ENCODE measurements around the gene GARNL3.

The GARNL3 gene

GRCh38 chr9:127393645-127394044 is 129.1 kb downstream of the GARNL3 start:
- TF ChIP-seq TAF1 (IDR thresholded peaks at IDR 0.05; ENCODE audit: low read depth, low read length) (no peak), PAX5 (IDR thresholded peaks at IDR 0.05; ENCODE audit: insufficient read depth, low read length, severe bottlenecking) (no peak), POU2F2 (IDR thresholded peaks at IDR 0.05; ENCODE audit: low read depth, low read length) (no peak), SPI1 (IDR thresholded peaks at IDR 0.05; ENCODE audit: low read depth, low read length) (no peak), POLR2A (IDR thresholded peaks at IDR 0.05; ENCODE audit: low read depth, low read length) (no peak), POLR2AphosphoS5 (IDR thresholded peaks at IDR 0.05; ENCODE audit: low read depth, low read length) (no peak)
- no peak for FAIRE-seq
- no peak for DNase-seq (ENCODE audit: insufficient read length, low spot score)

- FAIRE-seq (no peak), DNase-seq (ENCODE audit: insufficient read length, low spot score) (no peak)
- no peak for TF ChIP-seq SPI1 (IDR thresholded peaks at IDR 0.05; ENCODE audit: low read depth, low read length)
- TF ChIP-seq POU2F2 (IDR thresholded peaks at IDR 0.05; ENCODE audit: low read depth, low read length), result no peak
- no peak for TF ChIP-seq TAF1 (IDR thresholded peaks at IDR 0.05; ENCODE audit: low read depth, low read length)
- TF ChIP-seq POLR2A (IDR thresholded peaks at IDR 0.05; ENCODE audit: low read depth, low read length), result no peak
- TF ChIP-seq PAX5 (IDR thresholded peaks at IDR 0.05; ENCODE audit: insufficient read depth, low read length, severe bottlenecking), result no peak
- TF ChIP-seq POLR2AphosphoS5 (IDR thresholded peaks at IDR 0.05; ENCODE audit: low read depth, low read length), result no peak
Measured at GRCh38 chr9:127395497-127396252, 131.1 kb downstream of the GARNL3 start.

- DNase-seq (ENCODE audit: insufficient read length, low spot score), result no peak
- no peak for FAIRE-seq
- no peak for TF ChIP-seq PAX5 (IDR thresholded peaks at IDR 0.05; ENCODE audit: insufficient read depth, low read length, severe bottlenecking)
- no peak for TF ChIP-seq TAF1 (IDR thresholded peaks at IDR 0.05; ENCODE audit: low read depth, low read length)
- no peak for TF ChIP-seq POLR2AphosphoS5 (IDR thresholded peaks at IDR 0.05; ENCODE audit: low read depth, low read length)
- TF ChIP-seq POLR2A (IDR thresholded peaks at IDR 0.05; ENCODE audit: low read depth, low read length), result no peak
Measured at GRCh38 chr9:127396253-127396807, 131.8 kb downstream of the GARNL3 start.

- TF ChIP-seq SPI1 (IDR thresholded peaks at IDR 0.05; ENCODE audit: low read depth, low read length) (no peak), TAF1 (IDR thresholded peaks at IDR 0.05; ENCODE audit: low read depth, low read length) (no peak), PAX5 (IDR thresholded peaks at IDR 0.05; ENCODE audit: insufficient read depth, low read length, severe bottlenecking) (no peak), POLR2A (IDR thresholded peaks at IDR 0.05; ENCODE audit: low read depth, low read length) (0 out of 2 replicates have a peak, but pooled peaks have one; percentile 23), POU2F2 (IDR thresholded peaks at IDR 0.05; ENCODE audit: low read depth, low read length) (no peak), POLR2AphosphoS5 (IDR thresholded peaks at IDR 0.05; ENCODE audit: low read depth, low read length) (no peak)
- FAIRE-seq, result peak; percentile 99
Measured at GRCh38 chr9:127396808-127397645, 132.5 kb downstream of the GARNL3 start, which contains the start of gene SLC2A8. TSS of gene SLC2A8 (plus strand) at chr9:127397169. CDS start at chr9:127397231, 62 bp downstream.

GRCh38 chr9:127397646-127398274 is 133.2 kb downstream of the GARNL3 start:
- peak; percentile 29 for DNase-seq (ENCODE audit: insufficient read length, low spot score)
- peak; percentile 79 for FAIRE-seq

More at GRCh38 chr9:127396808-127397645, 132.5 kb downstream of the GARNL3 start, which contains the start of gene SLC2A8:
- peak; percentile 88 for DNase-seq (ENCODE audit: insufficient read length, low spot score)

GRCh38 chr9:127398275-127398647 is 133.7 kb downstream of the GARNL3 start:
- no peak for FAIRE-seq
- no peak for TF ChIP-seq PAX5 (IDR thresholded peaks at IDR 0.05; ENCODE audit: insufficient read depth, low read length, severe bottlenecking)
- no peak for TF ChIP-seq POLR2A (IDR thresholded peaks at IDR 0.05; ENCODE audit: low read depth, low read length)
- no peak for TF ChIP-seq SPI1 (IDR thresholded peaks at IDR 0.05; ENCODE audit: low read depth, low read length)
- TF ChIP-seq POU2F2 (IDR thresholded peaks at IDR 0.05; ENCODE audit: low read depth, low read length), result no peak
- TF ChIP-seq TAF1 (IDR thresholded peaks at IDR 0.05; ENCODE audit: low read depth, low read length), result no peak
- TF ChIP-seq POLR2AphosphoS5 (IDR thresholded peaks at IDR 0.05; ENCODE audit: low read depth, low read length), result no peak

More at GRCh38 chr9:127397646-127398274, 133.2 kb downstream of the GARNL3 start:
- TF ChIP-seq POLR2A (IDR thresholded peaks at IDR 0.05; ENCODE audit: low read depth, low read length) (no peak), POLR2AphosphoS5 (IDR thresholded peaks at IDR 0.05; ENCODE audit: low read depth, low read length) (no peak), TAF1 (IDR thresholded peaks at IDR 0.05; ENCODE audit: low read depth, low read length) (no peak), SPI1 (IDR thresholded peaks at IDR 0.05; ENCODE audit: low read depth, low read length) (no peak), POU2F2 (IDR thresholded peaks at IDR 0.05; ENCODE audit: low read depth, low read length) (no peak), PAX5 (IDR thresholded peaks at IDR 0.05; ENCODE audit: insufficient read depth, low read length, severe bottlenecking) (no peak)

GRCh38 chr9:127398715-127399400 is 134.3 kb downstream of the GARNL3 start:
- TF ChIP-seq POU2F2 (IDR thresholded peaks at IDR 0.05; ENCODE audit: low read depth, low read length), result no peak
- no peak for TF ChIP-seq SPI1 (IDR thresholded peaks at IDR 0.05; ENCODE audit: low read depth, low read length)
- no peak for TF ChIP-seq TAF1 (IDR thresholded peaks at IDR 0.05; ENCODE audit: low read depth, low read length)
- TF ChIP-seq POLR2AphosphoS5 (IDR thresholded peaks at IDR 0.05; ENCODE audit: low read depth, low read length), result no peak
- no peak for TF ChIP-seq POLR2A (IDR thresholded peaks at IDR 0.05; ENCODE audit: low read depth, low read length)
- no peak for TF ChIP-seq PAX5 (IDR thresholded peaks at IDR 0.05; ENCODE audit: insufficient read depth, low read length, severe bottlenecking)
- no peak for FAIRE-seq
- DNase-seq (ENCODE audit: insufficient read length, low spot score), result no peak

More at GRCh38 chr9:127398275-127398647, 133.7 kb downstream of the GARNL3 start:
- DNase-seq (ENCODE audit: insufficient read length, low spot score), result no peak

GRCh38 chr9:127399736-127400269 is 135.2 kb downstream of the GARNL3 start:
- no peak for FAIRE-seq
- no peak for DNase-seq (ENCODE audit: insufficient read length, low spot score)
- no peak for TF ChIP-seq TAF1 (IDR thresholded peaks at IDR 0.05; ENCODE audit: low read depth, low read length)
- no peak for TF ChIP-seq SPI1 (IDR thresholded peaks at IDR 0.05; ENCODE audit: low read depth, low read length)
- TF ChIP-seq POLR2AphosphoS5 (IDR thresholded peaks at IDR 0.05; ENCODE audit: low read depth, low read length), result no peak
- TF ChIP-seq PAX5 (IDR thresholded peaks at IDR 0.05; ENCODE audit: insufficient read depth, low read length, severe bottlenecking), result no peak
- TF ChIP-seq POU2F2 (IDR thresholded peaks at IDR 0.05; ENCODE audit: low read depth, low read length), result no peak
- no peak for TF ChIP-seq POLR2A (IDR thresholded peaks at IDR 0.05; ENCODE audit: low read depth, low read length)

All from GM12891 (cell line).